IMR-90 (cell line): Measurements from ENCODE around the gene SNX32. TPM values are rescaled to one million over a fixed set of nuclear protein-coding genes. Genes with fewer than 3 reads are reported as not detected.

Source experiments
- ATAC-seq: fragments of 200-7000 bp; cut with Tn5 transposase; 2 replicates; pipeline ENCODE4 v1.9.1; 2020; ENCODE audit warnings: low read depth, mild to moderate bottlenecking, moderate library complexity
- BruUV-seq: library from RNA; stranded (reverse); fragments of 400-500 nt; replicated peaks from 2 replicates; lab custom pipeline; 2021; lab: Mats Ljungman, UMichigan
- CTCF ChIA-PET: fragments of 300-600 bp; formaldehyde crosslinking; extraction: SDS; loops from one replicate; lab custom pipeline; 2021; ENCODE audit warnings: antibody characterized with exemption; lab: Yijun Ruan, JAX
- POLR2A ChIA-PET: fragments of 300-600 bp; sonication (Branson Sonifier 250); formaldehyde crosslinking; loops from one replicate; lab custom pipeline; 2022; ENCODE audit warnings: antibody characterized with exemption; ENCODE audit not compliant: unreplicated experiment; lab: Charles Lee
- DNase-seq: peaks from one replicate; pipeline ENCODE4 v3.0.0; 2013
- H2AFZ ChIP-seq: replicated peaks from 2 replicates; pipeline ENCODE3; 2013; ENCODE audit warnings: low read length, mild to moderate bottlenecking; ENCODE audit not compliant: poor library complexity
- H2AK5ac ChIP-seq: 2 replicates; pipeline ENCODE4 v1.6.1; 2013; ENCODE audit warnings: low read depth, low read length, inconsistent platforms
- H2AK9ac ChIP-seq: replicated peaks from 2 replicates; pipeline ENCODE3; 2013; ENCODE audit warnings: mild to moderate bottlenecking, low read depth, low read length, moderate library complexity; ENCODE audit not compliant: poor library complexity
- H2BK120ac ChIP-seq: 2 replicates; pipeline ENCODE4 v1.6.1; 2013; ENCODE audit warnings: low read depth, low read length, inconsistent platforms
- H2BK15ac ChIP-seq: 3 replicates; pipeline ENCODE4 v1.6.1; 2013; ENCODE audit warnings: low read depth, low read length, inconsistent platforms
- H2BK20ac ChIP-seq: 2 replicates; pipeline ENCODE4 v1.6.1; 2013; ENCODE audit warnings: low read depth, mild to moderate bottlenecking, inconsistent platforms, low read length, moderate library complexity
- H2BK5ac ChIP-seq: 2 replicates; pipeline ENCODE4 v1.6.1; 2013; ENCODE audit warnings: mild to moderate bottlenecking, low read depth, low read length, inconsistent platforms; ENCODE audit not compliant: poor library complexity, severe bottlenecking
- H3K14ac ChIP-seq: replicated peaks from 2 replicates; pipeline ENCODE4 v1.6.1; 2013; ENCODE audit warnings: low read depth, low read length, inconsistent platforms
- H3K18ac ChIP-seq: 2 replicates; pipeline ENCODE4 v1.6.1; 2013; ENCODE audit warnings: low read depth, low read length, control low read depth
- H3K23ac ChIP-seq: 2 replicates; pipeline ENCODE4 v1.6.1; 2013; ENCODE audit warnings: low read depth, low read length, inconsistent platforms
- H3K27ac ChIP-seq: 2 replicates; pipeline ENCODE4 v1.5.1; 2013; ENCODE audit warnings: mild to moderate bottlenecking, control low read depth, low read length; ENCODE audit not compliant: insufficient read depth
- H3K27me3 ChIP-seq: 2 replicates; pipeline ENCODE4 v1.6.1; 2013; ENCODE audit warnings: low read length; ENCODE audit not compliant: control insufficient read depth, insufficient read depth
- H3K36me3 ChIP-seq: 2 replicates; pipeline ENCODE4 v1.6.1; 2013; ENCODE audit warnings: low read length, mixed read lengths; ENCODE audit not compliant: control insufficient read depth, insufficient read depth
- H3K4ac ChIP-seq: 2 replicates; pipeline ENCODE4 v1.6.1; 2013; ENCODE audit warnings: low read depth, low read length, inconsistent platforms
- H3K4me1 ChIP-seq: 2 replicates; pipeline ENCODE4 v1.6.1; 2013; ENCODE audit warnings: low read length, mixed read lengths; ENCODE audit not compliant: control insufficient read depth, insufficient read depth
- H3K4me2 ChIP-seq: 2 replicates; pipeline ENCODE4 v1.6.1; 2013; ENCODE audit warnings: low read depth, mild to moderate bottlenecking, control low read depth, low read length, moderate library complexity
- H3K4me3 ChIP-seq: 2 replicates; pipeline ENCODE4 v1.5.1; 2013; ENCODE audit warnings: low read depth, mild to moderate bottlenecking, control low read depth, low read length, moderate library complexity; ENCODE audit not compliant: insufficient read depth
- H3K56ac ChIP-seq: 2 replicates; pipeline ENCODE4 v1.6.1; 2013; ENCODE audit warnings: low read length, inconsistent platforms; ENCODE audit not compliant: insufficient read depth; ENCODE audit errors: extremely low read depth
- H3K79me1 ChIP-seq, 2 experiments: 2 replicates each; pipeline ENCODE4 v1.6.1; 2013; ENCODE audit warnings: low read length in 2 of 2, inconsistent platforms in 1 of 2, low read depth in 1 of 2
- H3K9ac ChIP-seq: 2 replicates; pipeline ENCODE4 v1.6.1; 2013; ENCODE audit warnings: low read depth, low read length, control low read depth
- H3K9me1 ChIP-seq: 2 replicates; pipeline ENCODE4 v1.6.1; 2013; ENCODE audit warnings: low read length, inconsistent platforms; ENCODE audit not compliant: insufficient read depth
- H3K9me3 ChIP-seq: 2 replicates; pipeline ENCODE4 v1.6.1; 2013; ENCODE audit warnings: low read length; ENCODE audit not compliant: control insufficient read depth, insufficient read depth
- H4K20me1 ChIP-seq: 2 replicates; pipeline ENCODE4 v1.6.1; 2013; ENCODE audit warnings: low read length, inconsistent platforms; ENCODE audit not compliant: insufficient read depth
- H4K5ac ChIP-seq: 2 replicates; pipeline ENCODE4 v1.6.1; 2013; ENCODE audit warnings: mild to moderate bottlenecking, low read depth, low read length, control low read depth
- H4K8ac ChIP-seq, 2 experiments: 2 replicates each; pipeline ENCODE4 v1.6.1; 2013; ENCODE audit warnings: low read depth in 2 of 2, low read length in 2 of 2, control low read depth in 1 of 2, inconsistent platforms in 1 of 2
- H4K91ac ChIP-seq: 2 replicates; pipeline ENCODE4 v1.6.1; 2013; ENCODE audit warnings: low read depth, low read length, inconsistent platforms; ENCODE audit not compliant: insufficient read depth
- BHLHE40 ChIP-seq: fragments of 150-350 bp; IDR thresholded peaks from 2 replicates; pipeline ENCODE4 v1.6.1; 2016; ENCODE audit warnings: mild to moderate bottlenecking, low read depth, low read length
- CHD1 ChIP-seq: IDR thresholded peaks from 2 replicates; pipeline ENCODE4 v1.6.1; 2012; ENCODE audit warnings: low read depth, low read length, improper control_type of control experiment
- CTCF ChIP-seq: conservative IDR thresholded peaks from 2 replicates; pipeline ENCODE4 v1.5.1; 2012; ENCODE audit warnings: mild to moderate bottlenecking, low read depth, low read length, improper control_type of control experiment
- FOS ChIP-seq: fragments of 150-350 bp; IDR thresholded peaks from 2 replicates; pipeline ENCODE4 v1.6.1; 2016; ENCODE audit warnings: low read depth, low read length
- MXI1 ChIP-seq: IDR thresholded peaks from 2 replicates; pipeline ENCODE4 v1.6.1; 2012; ENCODE audit warnings: low read depth, mild to moderate bottlenecking, low read length, moderate library complexity, borderline replicate concordance
- RFX5 ChIP-seq: IDR thresholded peaks from 2 replicates; pipeline ENCODE4 v1.8.0; 2012; ENCODE audit warnings: low read depth, mild to moderate bottlenecking, low read length, moderate library complexity
- WGBS, 2 experiments: methylation state at CpG; one replicate each; pipeline versions ENCODE4 v1.1.5 to v1.1.7; 2013; ENCODE audit warnings: missing lambda C conversion rate in 2 of 2; ENCODE audit not compliant: insufficient read length in 1 of 2; ENCODE audit errors: extremely low coverage in 2 of 2; 5-methylcytosine and 5-hydroxymethylcytosine counted together
- dilution Hi-C: fragments of 300-500 bp; cut with HindIII; formaldehyde crosslinking; loops from one replicate; pipeline ENCODE4 v1.14.3; 2018; ENCODE audit warnings: low sequenced_read_pairs; ENCODE audit not compliant: unreplicated experiment
- in situ Hi-C: fragments of 300-500 bp; cut with MboI; formaldehyde crosslinking; loops from 3 replicates; pipeline ENCODE4 v1.14.3; 2019; ENCODE audit warnings: low sequenced_read_pairs, inconsistent platforms, mixed read lengths
- intact Hi-C: fragments of 100-400 bp; cut with micrococcal nuclease; formaldehyde crosslinking; loops from 2 replicates; pipeline ENCODE4 v1.10.0; 2022
- polyA plus RNA-seq, 3 experiments: library from polyadenylated mRNA; depleted of rRNA; stranded (reverse); fragments of >200 nt; gene quantifications; 2 replicates each; pipeline ENCODE4 v1.2.3, GENCODE V29; 2012; ENCODE audit warnings: low replicate concordance in 1 of 3
- total RNA-seq: library from RNA; depleted of rRNA; stranded (reverse); fragments of >200 nt; gene quantifications from 2 replicates; pipeline ENCODE4 v1.2.3, GENCODE V29; 2012

The SNX32 gene
- total and polyA plus RNA-seq, 2 of the 4 experiments (the other 2 are of a cell fraction) = 0.36 to 0.79 TPM

DNA sequence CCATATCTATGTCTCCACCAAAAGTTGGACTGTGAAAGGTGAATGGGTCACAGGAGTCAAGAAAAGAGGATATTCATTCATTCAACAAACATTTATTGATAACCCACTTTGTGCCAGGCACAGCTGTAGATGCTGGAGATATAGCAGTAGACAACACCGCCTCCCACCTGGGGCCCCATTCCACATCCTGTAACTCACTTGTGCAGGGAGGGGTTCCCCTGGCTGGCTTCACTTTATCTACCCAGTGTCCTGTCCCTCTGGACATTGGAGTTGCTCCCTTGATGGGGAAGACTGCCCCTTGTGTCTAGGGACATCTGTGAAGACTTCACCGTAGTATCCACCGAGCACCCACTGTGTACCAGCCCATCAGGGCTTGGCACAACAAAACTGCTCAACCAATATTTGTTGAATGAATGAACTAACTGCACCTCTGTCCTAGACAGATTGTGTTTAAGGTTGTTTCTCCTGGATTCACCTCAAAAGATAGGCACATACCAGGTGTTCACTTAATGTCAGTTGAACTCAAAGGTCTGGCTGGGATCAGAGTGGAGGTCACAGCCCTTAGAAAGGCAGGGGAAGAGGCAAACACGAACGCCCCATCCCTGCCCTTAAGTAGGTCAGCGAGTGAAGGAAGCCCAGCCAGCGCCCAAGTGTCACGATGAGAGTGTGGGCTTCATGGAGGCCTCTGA, 48.3 kb upstream of the SNX32 start:
- Histone ChIP-seq H2AFZ (no peak overlapping the region), H3K9ac (no peak overlapping the region), H2BK15ac (no peak overlapping the region), H3K4ac (no peak overlapping the region), H3K56ac (no peak overlapping the region), H3K79me1 (peaks cover 0 to under 1% of the 10 kb centered on the region in 2 experiments; a peak in 1 of 4 replicates), H3K9me1 (no peaks in the 10 kb centered on the region), H4K8ac (no peak overlapping the region), H3K27ac (no peak overlapping the region), H4K5ac (no peak overlapping the region), H3K4me3 (no peak overlapping the region), H3K9me3 (peaks cover 2% of the 10 kb centered on the region; the same call in 1 of the 2 replicates), H2AK5ac (no peak overlapping the region), H2BK20ac (no peak overlapping the region), H4K20me1 (no peaks in the 10 kb centered on the region; the same call in 1 of the 2 replicates), H3K23ac (no peak overlapping the region), H2BK5ac (no peak overlapping the region), H3K18ac (no peak overlapping the region), H3K4me1 (no peaks in the 10 kb centered on the region; the same call in 1 of the 2 replicates), H4K91ac (no peak overlapping the region), H3K27me3 (peaks cover 70% of the 10 kb centered on the region), H3K4me2 (no peak overlapping the region), H2AK9ac (no peak overlapping the region), H3K36me3 (no peaks in the 10 kb centered on the region), H2BK120ac (no peak overlapping the region), H3K14ac (no peak overlapping the region)
- 80% methylated on average over 1 of the region's 8 CpGs; no CpG with 5 or more reads in 1 of the 2 experiments for WGBS, 2 experiments
- dilution Hi-C loops = no loop called here
- no peak for DNase-seq
- POLR2A ChIA-PET = no interaction called here
- no peak for TF ChIP-seq FOS
- no peak for TF ChIP-seq MXI1
- TF ChIP-seq CTCF = no peak
- no peak for TF ChIP-seq RFX5
- TF ChIP-seq BHLHE40 = no peak
- no peak for TF ChIP-seq CHD1
- CTCF ChIA-PET = no interaction called here
- intact Hi-C loops = no loop called here
- ATAC-seq = no peak
- in situ Hi-C loops = no loop called here
- BruUV-seq = no TSS peak
